Measurements from ENCODE around the gene AFF4.
"Not testable (repeated sequence)": the region's sequence is repeated elsewhere in the genome, so short reads cannot be mapped to it uniquely, and the experiment has no call there.

Gene AFF4

DNA sequence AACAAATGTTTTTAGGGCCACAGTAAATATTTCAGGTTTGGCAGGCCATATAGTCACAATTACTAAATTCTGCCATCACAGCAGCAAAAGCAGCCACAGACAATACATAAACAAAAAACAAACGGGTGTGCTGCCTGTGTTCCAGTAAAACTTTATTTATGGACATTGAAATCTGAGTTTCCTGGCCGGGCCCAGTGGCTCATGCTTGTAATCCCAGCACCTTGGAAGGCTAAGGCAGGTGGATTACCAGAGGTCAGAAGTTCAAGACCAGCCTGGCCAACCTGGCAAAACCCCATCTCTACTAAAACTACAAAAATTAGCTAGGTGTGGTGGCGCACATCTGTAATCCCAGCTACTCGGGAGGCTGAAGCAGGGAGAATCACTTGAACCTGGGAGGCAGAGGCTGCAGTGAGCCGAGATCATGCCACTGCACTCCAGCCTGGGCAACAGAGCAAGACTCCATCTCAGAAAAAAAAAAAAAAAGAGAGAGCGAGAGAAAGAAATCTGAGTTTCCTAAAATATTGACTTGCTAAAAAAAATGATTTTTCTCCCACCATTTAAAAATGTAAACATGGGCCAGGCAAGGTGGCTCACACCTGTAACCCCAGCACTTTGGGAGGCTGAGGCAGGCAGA, 7.2 kb downstream of the AFF4 start:
- not testable (repeated sequence) for DNase-seq

DNA sequence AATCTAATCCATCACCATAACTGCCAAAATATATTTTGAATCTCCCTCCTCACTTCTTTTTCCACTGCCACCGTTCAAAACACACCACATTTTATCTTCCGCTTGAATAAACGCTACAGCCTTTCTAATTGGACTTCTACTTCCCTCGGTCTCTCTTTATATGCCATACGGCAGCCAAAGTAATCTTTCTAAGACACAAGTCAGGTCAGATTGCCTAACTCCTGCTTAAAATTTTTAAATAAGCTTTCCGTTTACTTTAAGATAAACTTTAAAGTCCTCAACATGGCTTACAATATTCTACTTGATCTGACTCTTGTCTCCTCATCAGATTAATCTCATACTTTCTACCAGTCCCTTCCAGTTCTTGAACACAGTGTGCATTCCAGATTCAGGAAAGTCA, 9.7 kb downstream of the AFF4 start:
- no peak for DNase-seq

DNA sequence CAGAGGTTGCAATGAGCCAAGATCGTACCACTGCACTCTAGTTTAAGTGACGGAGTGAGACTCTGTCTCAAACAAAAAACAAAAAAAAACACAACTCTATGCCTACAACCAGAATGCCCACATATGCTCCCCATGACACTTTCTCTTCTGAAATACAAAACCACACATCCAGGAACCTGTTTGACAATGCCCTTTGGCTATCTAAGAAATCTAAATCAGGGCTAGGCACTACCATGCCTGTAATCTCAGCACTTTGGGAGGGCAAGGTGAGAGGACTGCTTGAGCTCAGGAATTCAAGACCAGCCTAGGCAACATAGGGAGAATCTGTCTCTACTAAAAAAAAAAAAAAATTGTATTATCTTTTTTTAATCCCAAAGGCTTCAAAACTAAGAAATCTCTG, 10.6 kb downstream of the AFF4 start:
- DNase-seq = no peak

DNA sequence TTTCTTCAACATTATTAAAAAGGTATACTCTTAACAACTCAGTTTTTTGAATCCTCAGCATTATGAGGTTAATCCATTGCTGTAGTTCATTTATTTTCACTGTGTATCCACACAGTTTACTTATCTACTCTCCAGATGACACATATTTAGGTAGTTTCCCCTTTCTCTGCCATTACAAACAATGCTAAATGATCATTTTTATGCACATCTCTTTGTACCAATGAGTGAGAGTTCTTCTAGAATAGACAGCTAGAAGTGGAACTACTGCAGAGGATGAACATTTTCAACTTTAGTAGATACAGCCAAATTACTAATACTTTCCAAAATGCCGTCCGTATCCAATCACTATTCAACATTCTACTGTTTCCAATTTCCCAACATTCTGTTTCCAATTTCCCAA, 11.5 kb downstream of the AFF4 start:
- no peak for DNase-seq

DNA sequence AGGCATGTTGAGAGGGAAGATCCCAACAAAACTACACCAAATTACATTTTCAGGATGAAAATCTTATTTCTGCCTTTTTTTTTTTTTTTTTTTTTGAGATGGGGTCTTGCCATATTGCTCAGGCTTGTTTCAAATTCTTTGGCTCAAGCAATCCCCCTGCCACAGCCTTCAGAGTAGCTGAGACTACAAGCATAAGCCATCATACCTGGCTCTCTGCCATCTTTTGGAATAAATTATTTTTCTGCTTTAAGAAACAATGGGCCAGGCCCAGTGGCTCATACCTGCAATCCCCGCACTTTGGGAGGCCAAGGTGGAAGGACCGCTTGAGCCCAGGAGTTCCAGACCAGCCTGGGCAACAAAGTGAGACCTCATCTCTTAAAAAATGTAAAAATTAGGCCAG, 14.3 kb downstream of the AFF4 start:
- no peak for DNase-seq

DNA sequence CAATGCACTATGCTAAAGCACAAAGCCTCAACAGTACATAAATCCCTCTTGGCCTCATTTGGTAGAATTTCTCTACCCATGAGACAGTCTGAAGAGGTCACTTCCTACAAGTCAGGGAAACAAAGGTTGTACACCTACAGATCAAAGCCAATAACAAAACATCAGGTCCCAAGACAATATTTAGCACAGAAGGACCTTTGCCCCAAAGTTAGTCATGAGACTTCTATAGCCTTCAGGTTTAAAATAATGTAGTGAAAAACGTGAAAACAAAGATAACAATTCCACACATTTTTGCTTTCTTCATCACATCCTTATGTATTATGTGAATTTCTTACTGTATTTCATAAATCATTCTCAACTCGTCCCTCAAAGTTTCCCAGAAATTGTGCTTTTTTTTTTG, 15.8 kb downstream of the AFF4 start:
- no peak for DNase-seq

GRCh38 chr5:132945315-132945714, 18.1 kb downstream of the AFF4 start:
- DNase-seq = not testable (repeated sequence)

DNA sequence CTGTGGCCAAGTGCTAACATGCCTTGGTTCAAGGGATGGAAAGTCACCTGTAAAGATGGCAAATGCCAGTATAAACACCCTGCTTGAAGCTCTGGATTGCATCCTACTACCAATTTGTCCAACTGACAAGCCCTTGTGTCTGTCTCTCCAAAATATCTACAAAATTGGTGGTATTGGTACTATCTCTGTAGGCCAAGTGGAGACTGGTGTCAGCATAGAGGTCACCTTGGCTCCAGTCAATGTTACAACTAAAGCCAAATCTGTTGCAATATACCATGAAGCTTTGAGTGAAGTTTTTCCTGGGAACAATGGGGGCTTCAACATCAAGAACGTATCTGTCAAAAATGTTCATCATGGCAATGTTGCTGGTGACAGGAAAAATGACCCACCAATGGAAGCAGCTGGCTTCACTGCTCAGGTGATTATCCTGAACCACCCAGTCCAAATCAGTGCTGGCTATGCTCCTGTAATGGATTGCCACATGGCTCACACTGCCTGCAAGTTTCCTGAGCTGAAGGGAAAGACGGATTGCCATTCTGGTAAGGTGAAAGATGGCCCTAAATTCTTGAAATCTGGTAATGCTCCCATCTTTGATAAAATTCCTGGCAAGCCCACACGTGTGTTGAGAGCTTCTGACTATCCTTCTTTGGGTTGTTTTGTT, 19.9 kb downstream of the AFF4 start:
- DNase-seq = no peak

- DNase-seq = no peak
Measured at GRCh38 chr5:132941331-132941730, 22.1 kb downstream of the AFF4 start.

GRCh38 chr5:132928062-132928407, 35.4 kb downstream of the AFF4 start:
- no peak for DNase-seq

GRCh38 chr5:132927355-132928061, 35.9 kb downstream of the AFF4 start:
- no peak for DNase-seq

GRCh38 chr5:132926437-132926836, 37.0 kb downstream of the AFF4 start:
- DNase-seq = no peak

- no peak for DNase-seq
Measured at GRCh38 chr5:132916086-132916485, 47.3 kb downstream of the AFF4 start.

GRCh38 chr5:132915681-132916080, 47.8 kb downstream of the AFF4 start:
- DNase-seq = no peak

DNA sequence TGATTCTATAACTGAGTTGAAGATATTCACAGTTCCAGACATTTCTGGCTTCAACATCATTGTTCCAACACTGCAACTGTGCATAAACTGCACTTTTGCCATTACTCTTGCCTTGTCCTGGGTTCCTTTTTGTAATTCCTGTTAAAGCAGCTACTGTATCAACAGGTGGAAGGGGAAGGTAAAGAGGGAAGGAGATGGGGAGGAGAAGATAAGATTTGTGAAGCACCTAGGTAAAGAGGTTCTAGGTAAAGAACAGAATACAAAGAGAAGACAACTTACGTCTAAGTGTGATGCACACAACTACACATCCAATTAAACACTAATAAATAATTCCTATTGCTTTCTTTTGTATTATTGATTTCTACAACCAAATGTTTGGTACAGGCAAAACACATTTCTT, 53.7 kb downstream of the AFF4 start:
- no peak for DNase-seq

DNA sequence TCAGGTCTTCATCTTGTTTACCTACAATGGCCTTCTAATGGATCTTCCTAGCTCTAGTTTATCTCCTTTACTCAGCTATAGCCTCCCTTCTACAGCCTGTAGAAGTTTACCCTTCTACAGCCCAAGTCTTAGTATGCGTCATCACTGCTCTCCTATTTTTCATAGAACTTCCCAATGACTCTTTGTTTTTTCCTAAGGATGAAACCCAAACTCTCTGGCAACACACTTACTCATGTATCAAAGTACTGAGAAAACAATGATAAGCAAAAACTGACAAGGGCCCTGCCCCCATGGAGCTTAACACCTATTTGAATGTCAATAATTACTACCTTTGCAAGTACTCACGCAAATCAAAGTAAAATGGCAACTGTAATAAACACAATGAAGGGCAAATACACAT, 56.3 kb downstream of the AFF4 start:
- no peak for DNase-seq

DNA sequence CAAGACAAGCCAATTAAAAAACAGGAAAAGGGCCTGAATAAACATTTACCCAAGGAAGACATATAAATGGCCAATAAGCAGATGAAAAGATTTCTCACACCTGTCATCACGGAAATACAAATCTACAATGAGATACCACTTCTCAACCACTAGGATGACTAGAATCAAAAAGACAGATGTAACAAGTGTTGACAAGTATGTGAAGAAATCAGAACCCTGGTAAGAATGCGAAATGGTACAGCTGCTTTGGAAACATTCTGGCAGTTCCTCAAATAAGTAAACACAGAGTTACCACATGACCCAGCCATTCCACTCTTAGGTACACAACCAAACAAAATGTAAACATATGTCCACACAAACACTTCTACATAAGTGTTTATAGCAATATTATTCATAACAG, 57.5 kb downstream of the AFF4 start:
- DNase-seq = no peak

- no peak for DNase-seq
Measured at GRCh38 chr5:132901730-132902129, 61.7 kb downstream of the AFF4 start.

GRCh38 chr5:132901036-132901435, 62.4 kb downstream of the AFF4 start:
- no peak for DNase-seq

GRCh38 chr5:132898094-132898493, 65.3 kb downstream of the AFF4 start:
- DNase-seq = no peak

DNA sequence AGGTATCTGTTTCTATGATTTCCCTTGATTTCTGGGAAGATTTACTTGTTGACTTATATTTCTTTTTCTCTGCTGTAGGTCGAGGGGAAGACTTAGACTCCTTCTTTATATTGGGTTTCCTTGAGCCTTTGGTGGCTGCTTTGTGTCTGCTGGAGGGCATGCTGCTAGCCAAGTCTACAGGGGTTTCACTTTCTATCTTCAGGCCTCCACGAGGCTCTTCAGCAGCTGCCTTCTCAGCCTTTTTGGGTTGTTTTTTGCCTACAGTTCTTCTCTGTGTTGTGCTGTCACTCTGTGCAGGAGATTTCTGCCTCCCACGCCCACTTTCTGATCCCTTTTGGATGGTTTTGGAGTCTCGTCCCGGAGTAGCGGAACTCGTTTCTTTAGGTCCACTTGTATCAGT, 66.7 kb downstream of the AFF4 start:
- DNase-seq = no peak

DNA sequence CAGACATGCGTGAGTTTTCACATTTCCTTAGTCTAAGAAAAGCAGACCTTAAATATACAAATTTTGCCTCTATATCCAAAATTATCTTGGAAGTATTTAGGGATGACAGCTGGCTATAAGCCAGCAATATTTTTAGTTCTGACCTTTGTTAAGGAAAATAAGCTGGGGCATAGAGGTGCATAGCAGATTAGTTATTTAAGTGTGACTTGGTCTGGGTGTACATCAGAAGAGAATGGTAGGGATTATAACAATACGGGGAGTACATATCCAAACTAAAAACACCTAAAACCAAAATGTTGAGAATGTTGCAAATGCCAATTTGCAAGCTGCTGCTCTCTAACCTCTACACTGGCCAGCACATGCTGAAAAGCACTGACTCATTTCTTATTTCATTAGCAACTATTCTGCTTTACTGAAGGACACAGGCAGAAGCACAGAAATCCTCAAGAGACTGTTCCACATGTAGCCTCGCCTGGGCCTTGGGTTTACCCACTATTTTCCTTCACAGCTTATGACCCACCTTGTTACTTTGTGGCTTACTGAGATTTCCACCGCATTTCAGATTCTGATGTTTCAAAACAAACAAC, 67.6 kb downstream of the AFF4 start:
- DNase-seq = no peak

DNA sequence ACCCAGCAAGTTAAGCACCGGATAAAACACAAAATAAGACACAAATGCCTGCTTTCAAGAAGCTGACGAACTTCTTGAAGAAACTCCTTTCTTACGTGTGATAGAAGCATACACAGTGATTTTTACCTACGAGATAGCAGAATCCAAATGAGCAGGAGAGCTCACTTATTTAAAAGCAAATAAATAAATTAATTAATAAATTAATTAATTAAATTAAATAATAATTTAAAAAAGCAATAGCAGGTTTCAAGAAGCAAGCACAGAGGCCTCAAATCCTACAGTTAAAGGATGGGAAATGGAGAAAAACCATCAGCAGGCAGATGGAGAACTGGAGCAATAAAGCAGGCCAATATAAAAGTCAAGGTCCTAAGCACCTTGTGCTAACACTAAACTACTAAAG, 72.6 kb downstream of the AFF4 start:
- DNase-seq = no peak

DNA sequence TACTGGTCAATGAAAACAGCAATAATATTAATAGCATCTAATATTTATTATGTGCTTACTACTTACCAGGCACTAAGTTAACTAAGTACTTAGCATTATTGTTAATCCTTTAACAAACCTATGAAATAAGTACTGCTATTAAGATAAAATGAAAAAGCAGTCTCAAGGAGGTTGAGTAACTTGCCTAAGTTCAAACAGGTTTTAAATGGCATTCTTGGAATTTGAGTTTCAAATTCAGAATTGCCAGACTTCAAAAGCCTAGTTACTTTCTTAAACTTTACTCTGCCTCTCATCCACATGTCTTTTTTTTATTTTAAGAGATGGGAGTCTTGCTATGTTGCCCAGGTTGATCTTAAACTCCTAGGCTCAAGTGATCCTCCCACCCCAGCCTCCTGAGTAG, 73.9 kb downstream of the AFF4 start:
- DNase-seq = no peak
